Adrenal gland (tissue), 5 donors: ENCODE results near the gene EFNA4.

Experiments
- CTCF ChIP-seq, 6 experiments: fragments of 450-650 bp in 4 of 6; fragments of 200-600 bp in 2 of 6; sonication (generic) in 1 of 6; IDR thresholded peaks; 1 replicate in 5 of 6; 2 replicates in 1 of 6; pipeline versions ENCODE4 v1.5.1 to v1.8.0; 2016 to 2021; ENCODE audit warnings: antibody characterized with exemption in 6 of 6, mild to moderate bottlenecking in 2 of 6, moderate library complexity in 1 of 6
- POLR2A ChIP-seq, 2 donors: fragments of 450-650 bp; IDR thresholded peaks; one replicate each; pipeline ENCODE4 v1.6.1; 2017; ENCODE audit warnings: antibody characterized with exemption in 2 of 2, mild to moderate bottlenecking in 2 of 2, moderate library complexity in 1 of 2
- donor health status: DM: no; HTN: no; CAD: no.

GRCh38 chr1:155026588-155026987 lies 37.0 kb upstream of the EFNA4 start:
- TF ChIP-seq POLR2A (IDR thresholded peaks at IDR 0.05) (no peak), CTCF (IDR thresholded peaks at IDR 0.05) (no peak)
